ENCODE data around the gene COL16A1. TPM values are rescaled to one million over a fixed set of nuclear protein-coding genes. Genes with fewer than 3 reads are reported as not detected.

COL16A1 gene
- total RNA-seq, 5 donors from 2014 or later (not counting 1 experiment from before 2014, with no cell fraction given) = 0.41 to 0.67 (median 0.59) TPM; not detected in 2

- Histone ChIP-seq H3K4me3 (ENCODE audit: control insufficient read depth in 1 of 2, extremely low read depth in 1 of 2, low read length in 1 of 2) (no peak overlapping the region), H3K27me3 (replicated peaks in 1 of 2; ENCODE audit: control insufficient read depth in 2 of 2, extremely low read depth in 1 of 2, insufficient read depth in 2 of 2, low read length in 1 of 2) (peaks cover 0 to 13% of the 10 kb centered on the region in 2 experiments), H3K27ac (ENCODE audit: low read length) (no peak overlapping the region), H3K9me3 (no peaks in the 10 kb centered on the region), H3K36me3 (ENCODE audit: control insufficient read depth in 2 of 2, extremely low read depth in 1 of 2, insufficient read depth in 1 of 2, low read length in 1 of 2) (no peaks in the 10 kb centered on the region), H3K4me1 (ENCODE audit: control insufficient read depth in 1 of 2, extremely low read depth in 1 of 2, insufficient read depth in 2 of 2, low read length in 2 of 2) (no peaks in the 10 kb centered on the region)
- Mint-ChIP-seq H3K4me1 (peaks cover 2 to 6% (median 3%) of the 10 kb centered on the region in 3 donors), H3K4me3 (no peak overlapping the region), H3K9me3 (no peaks in the 10 kb centered on the region), H3K27ac (no peak overlapping the region), H3K27me3 (peaks cover 0 to 8% of the 10 kb centered on the region in 2 donors), H3K36me3 (no peaks in the 10 kb centered on the region)
- ATAC-seq (replicated peaks in 1 of 4) (no peak), DNase-seq (no peak)
- POLR2A ChIA-PET = no interaction called here
- CTCF ChIA-PET = no interaction called here
- WGBS (ENCODE audit: insufficient coverage) = 71% methylated on average over 4 of the region's 6 CpGs
Measured at GRCh38 chr1:31651766-31652165, 52.1 kb downstream of the COL16A1 start.

- H3K4me3 Mint-ChIP-seq = no peak overlapping the region
- H3K36me3 ChIP-seq (ENCODE audit: control insufficient read depth in 2 of 2, extremely low read depth in 1 of 2, insufficient read depth in 1 of 2, low read length in 1 of 2) = no peaks in the 10 kb centered on the region
- H3K27me3 ChIP-seq (replicated peaks in 1 of 2; ENCODE audit: control insufficient read depth in 2 of 2, extremely low read depth in 1 of 2, insufficient read depth in 2 of 2, low read length in 1 of 2) = peaks cover 0 to 8% of the 10 kb centered on the region in 2 experiments
- peaks cover 0 to 8% of the 10 kb centered on the region in 2 donors for H3K27me3 Mint-ChIP-seq
- no CpG with 5 or more reads among the region's 1 CpG for WGBS (ENCODE audit: insufficient coverage)
- peaks cover 6 to 11% (median 9%) of the 10 kb centered on the region in 3 donors for H3K4me1 Mint-ChIP-seq
- CTCF ChIA-PET = no interaction called here
- H3K4me3 ChIP-seq (ENCODE audit: control insufficient read depth in 1 of 2, extremely low read depth in 1 of 2, low read length in 1 of 2) = no peak overlapping the region
- no peaks in the 10 kb centered on the region for H3K9me3 Mint-ChIP-seq
- peaks cover 0 to 1% of the 10 kb centered on the region in 2 experiments for H3K4me1 ChIP-seq (ENCODE audit: control insufficient read depth in 1 of 2, extremely low read depth in 1 of 2, insufficient read depth in 2 of 2, low read length in 2 of 2)
- POLR2A ChIA-PET = no interaction called here
- H3K9me3 ChIP-seq = no peaks in the 10 kb centered on the region
- no peak overlapping the region for H3K27ac ChIP-seq (ENCODE audit: low read length)
- no peak for ATAC-seq (replicated peaks in 1 of 4)
- H3K36me3 Mint-ChIP-seq = no peaks in the 10 kb centered on the region
- no peak for DNase-seq
- H3K27ac Mint-ChIP-seq = no peak overlapping the region
Measured at GRCh38 chr1:31651089-31651420, 52.8 kb downstream of the COL16A1 start.

GRCh38 chr1:31650161-31651088 is 53.4 kb downstream of the COL16A1 start:
- H3K27ac ChIP-seq (ENCODE audit: low read length) = no peak overlapping the region
- H3K9me3 ChIP-seq = no peaks in the 10 kb centered on the region
- H3K4me3 ChIP-seq (ENCODE audit: control insufficient read depth in 1 of 2, extremely low read depth in 1 of 2, low read length in 1 of 2) = no peak overlapping the region
- ChIA-PET CTCF (no interaction called here), POLR2A (no interaction called here)
- Mint-ChIP-seq H3K4me3 (no peak overlapping the region), H3K27ac (no peak overlapping the region), H3K9me3 (no peaks in the 10 kb centered on the region), H3K27me3 (peaks cover 0 to 2% of the 10 kb centered on the region in 2 donors), H3K36me3 (no peaks in the 10 kb centered on the region), H3K4me1 (peaks cover 12 to 17% (median 15%) of the 10 kb centered on the region in 3 donors)
- DNase-seq (no peak), ATAC-seq (replicated peaks in 1 of 4) (no peak)
- no peaks in the 10 kb centered on the region for H3K36me3 ChIP-seq (ENCODE audit: control insufficient read depth in 2 of 2, extremely low read depth in 1 of 2, insufficient read depth in 1 of 2, low read length in 1 of 2)
- WGBS (ENCODE audit: insufficient coverage) = 85% methylated on average over 4 of the region's 9 CpGs
- peaks cover 0 to 3% of the 10 kb centered on the region in 2 experiments for H3K27me3 ChIP-seq (replicated peaks in 1 of 2; ENCODE audit: control insufficient read depth in 2 of 2, extremely low read depth in 1 of 2, insufficient read depth in 2 of 2, low read length in 1 of 2)
- peaks cover 6 to 8% of the 10 kb centered on the region in 2 experiments for H3K4me1 ChIP-seq (ENCODE audit: control insufficient read depth in 1 of 2, extremely low read depth in 1 of 2, insufficient read depth in 2 of 2, low read length in 2 of 2)

- Histone ChIP-seq H3K4me1 (ENCODE audit: control insufficient read depth in 1 of 2, extremely low read depth in 1 of 2, insufficient read depth in 2 of 2, low read length in 2 of 2) (peaks cover 10 to 16% of the 10 kb centered on the region in 2 experiments), H3K36me3 (ENCODE audit: control insufficient read depth in 2 of 2, extremely low read depth in 1 of 2, insufficient read depth in 1 of 2, low read length in 1 of 2) (no peaks in the 10 kb centered on the region), H3K27me3 (replicated peaks in 1 of 2; ENCODE audit: control insufficient read depth in 2 of 2, extremely low read depth in 1 of 2, insufficient read depth in 2 of 2, low read length in 1 of 2) (no peaks in the 10 kb centered on the region), H3K4me3 (ENCODE audit: control insufficient read depth in 1 of 2, extremely low read depth in 1 of 2, low read length in 1 of 2) (no peak overlapping the region), H3K27ac (ENCODE audit: low read length) (no peak overlapping the region), H3K9me3 (no peaks in the 10 kb centered on the region)
- no peak for DNase-seq
- POLR2A ChIA-PET = no interaction called here
- CTCF ChIA-PET = interaction anchor here in 1 of 2 donors (0.7 kb wide), 1 partner anchor 649 kb away, joined by 8 read pairs; no protein-coding TSS in a partner anchor
- no peaks in the 10 kb centered on the region for H3K27me3 Mint-ChIP-seq
- H3K9me3 Mint-ChIP-seq = no peaks in the 10 kb centered on the region
- no CpG with 5 or more reads among the region's 9 CpGs for WGBS (ENCODE audit: insufficient coverage)
- H3K4me3 Mint-ChIP-seq = no peak overlapping the region
- no peak overlapping the region for H3K27ac Mint-ChIP-seq
- no peak for ATAC-seq (replicated peaks in 1 of 4)
- peaks cover 27 to 33% (median 28%) of the 10 kb centered on the region in 3 donors for H3K4me1 Mint-ChIP-seq
- no peaks in the 10 kb centered on the region for H3K36me3 Mint-ChIP-seq
Measured at GRCh38 chr1:31648641-31649357, 55.0 kb downstream of the COL16A1 start.

DNA sequence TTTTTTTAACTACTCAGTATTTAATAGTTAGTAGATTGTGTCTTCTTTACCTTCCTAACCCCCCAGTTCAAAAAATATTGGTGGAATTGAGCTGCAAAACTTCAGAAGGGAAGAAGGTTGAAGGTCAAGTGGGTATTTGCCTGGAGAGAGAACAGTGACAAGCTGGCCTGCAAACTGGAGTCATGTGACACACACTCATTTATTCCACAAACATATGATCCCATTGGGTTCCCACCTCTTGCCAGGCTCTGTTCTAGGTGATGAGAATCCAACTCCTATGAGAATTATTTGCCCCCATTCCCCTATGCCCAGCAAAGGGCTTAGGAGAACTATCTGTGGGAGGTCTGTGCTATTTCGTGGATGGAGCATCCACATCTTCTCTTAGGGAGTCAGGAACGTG is 55.6 kb downstream of the COL16A1 start:
- Mint-ChIP-seq H3K27me3 (no peaks in the 10 kb centered on the region), H3K4me3 (no peak overlapping the region), H3K27ac (no peak overlapping the region), H3K9me3 (no peaks in the 10 kb centered on the region), H3K4me1 (peaks cover 33 to 39% (median 34%) of the 10 kb centered on the region in 3 donors), H3K36me3 (no peaks in the 10 kb centered on the region)
- WGBS (ENCODE audit: insufficient coverage) = 80% methylated on average over 2 of the region's 2 CpGs
- DNase-seq (no peak), ATAC-seq (replicated peaks in 1 of 4) (no peak)
- H3K27ac ChIP-seq (ENCODE audit: low read length) = no peak overlapping the region
- peaks cover 16 to 22% of the 10 kb centered on the region in 2 experiments for H3K4me1 ChIP-seq (ENCODE audit: control insufficient read depth in 1 of 2, extremely low read depth in 1 of 2, insufficient read depth in 2 of 2, low read length in 2 of 2)
- no peaks in the 10 kb centered on the region for H3K9me3 ChIP-seq
- ChIA-PET POLR2A (no interaction called here), CTCF (interaction anchor here in 1 of 2 donors (0.7 kb wide), 1 partner anchor 648 kb away, joined by 8 read pairs; no protein-coding TSS in a partner anchor)
- no peak overlapping the region for H3K4me3 ChIP-seq (ENCODE audit: control insufficient read depth in 1 of 2, extremely low read depth in 1 of 2, low read length in 1 of 2)
- H3K27me3 ChIP-seq (replicated peaks in 1 of 2; ENCODE audit: control insufficient read depth in 2 of 2, extremely low read depth in 1 of 2, insufficient read depth in 2 of 2, low read length in 1 of 2) = no peaks in the 10 kb centered on the region
- H3K36me3 ChIP-seq (ENCODE audit: control insufficient read depth in 2 of 2, extremely low read depth in 1 of 2, insufficient read depth in 1 of 2, low read length in 1 of 2) = no peaks in the 10 kb centered on the region

DNA sequence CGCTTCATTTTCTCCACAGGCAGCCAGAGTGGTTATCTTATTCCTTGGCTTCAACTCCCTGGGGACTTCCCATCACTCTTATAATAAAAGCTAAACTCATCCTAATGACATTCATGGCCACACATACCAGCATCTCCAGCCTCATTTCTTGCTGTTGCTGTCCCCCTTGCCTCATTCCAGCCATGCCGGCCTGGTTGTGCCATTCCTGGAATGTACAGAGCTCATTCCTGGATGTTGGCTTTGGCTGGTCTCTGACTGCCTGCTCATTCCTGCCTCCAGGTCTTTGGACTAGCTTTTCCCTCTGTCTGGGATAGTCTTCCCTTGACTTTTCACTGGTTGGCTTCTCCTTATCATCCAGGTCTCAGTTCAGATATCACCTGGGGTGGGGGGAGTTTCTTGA is 56.7 kb downstream of the COL16A1 start:
- H3K4me1 ChIP-seq (ENCODE audit: control insufficient read depth in 1 of 2, extremely low read depth in 1 of 2, insufficient read depth in 2 of 2, low read length in 2 of 2) = peaks cover 16 to 26% of the 10 kb centered on the region in 2 experiments
- Mint-ChIP-seq H3K27ac (no peak overlapping the region), H3K4me3 (peak overlapping the region; percentile 1 to 94 (median 17)), H3K9me3 (no peaks in the 10 kb centered on the region), H3K27me3 (no peaks in the 10 kb centered on the region), H3K36me3 (no peaks in the 10 kb centered on the region), H3K4me1 (peaks cover 34 to 47% (median 44%) of the 10 kb centered on the region in 3 donors)
- DNase-seq (no peak), ATAC-seq (replicated peaks in 1 of 4) (no peak)
- H3K4me3 ChIP-seq (ENCODE audit: control insufficient read depth in 1 of 2, extremely low read depth in 1 of 2, low read length in 1 of 2) = no peak overlapping the region
- H3K9me3 ChIP-seq = no peaks in the 10 kb centered on the region
- CTCF ChIA-PET = interaction anchor here in 1 of 2 donors (1.4 kb wide), 1 partner anchor 113 kb away, joined by 3 read pairs; no protein-coding TSS in a partner anchor
- POLR2A ChIA-PET = interaction anchor here in 1 of 2 donors (0.6 kb wide), 1 partner anchor 86 kb away, joined by 3 read pairs; no protein-coding TSS in a partner anchor
- H3K27me3 ChIP-seq (replicated peaks in 1 of 2; ENCODE audit: control insufficient read depth in 2 of 2, extremely low read depth in 1 of 2, insufficient read depth in 2 of 2, low read length in 1 of 2) = no peaks in the 10 kb centered on the region
- H3K36me3 ChIP-seq (ENCODE audit: control insufficient read depth in 2 of 2, extremely low read depth in 1 of 2, insufficient read depth in 1 of 2, low read length in 1 of 2) = no peaks in the 10 kb centered on the region
- no peak overlapping the region for H3K27ac ChIP-seq (ENCODE audit: low read length)
- 93% methylated on average over 2 of the region's 2 CpGs for WGBS (ENCODE audit: insufficient coverage)

Measured in T-cell (primary cell).